ENCODE results near the gene OR11H6.
"Not testable (repeated sequence)": the region's sequence is repeated elsewhere in the genome, so short reads cannot be mapped to it uniquely, and the experiment has no call there.

The OR11H6 gene, protein sequence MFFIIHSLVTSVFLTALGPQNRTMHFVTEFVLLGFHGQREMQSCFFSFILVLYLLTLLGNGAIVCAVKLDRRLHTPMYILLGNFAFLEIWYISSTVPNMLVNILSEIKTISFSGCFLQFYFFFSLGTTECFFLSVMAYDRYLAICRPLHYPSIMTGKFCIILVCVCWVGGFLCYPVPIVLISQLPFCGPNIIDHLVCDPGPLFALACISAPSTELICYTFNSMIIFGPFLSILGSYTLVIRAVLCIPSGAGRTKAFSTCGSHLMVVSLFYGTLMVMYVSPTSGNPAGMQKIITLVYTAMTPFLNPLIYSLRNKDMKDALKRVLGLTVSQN

GRCh38 chr14:20223410-20223809 lies at the start of gene OR11H6:
Gene OR11H6, plus strand, starts transcription at chr14:20223710. Its CDS starts 0 bp downstream, at chr14:20223710.
- DNase-seq (ENCODE audit: low spot score): no peak

DNA sequence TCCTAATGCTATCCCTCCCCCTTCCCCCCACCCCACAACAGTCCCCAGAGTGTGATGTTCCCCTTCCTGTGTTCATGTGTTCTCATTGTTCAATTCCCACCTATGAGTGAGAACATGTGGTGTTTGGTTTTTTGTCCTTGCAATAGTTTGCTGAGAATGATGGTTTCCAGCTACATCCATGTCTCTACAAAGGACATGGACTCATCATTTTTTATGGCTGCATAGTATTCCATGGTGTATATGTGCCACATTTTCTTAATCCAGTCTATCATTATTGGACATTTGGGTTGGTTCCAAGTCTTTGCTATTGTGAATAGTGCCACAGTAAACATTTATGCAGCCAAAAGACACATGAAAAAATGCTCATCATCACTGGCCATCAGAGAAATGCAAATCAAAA lies 49.3 kb upstream of the OR11H6 start:
- DNase-seq (ENCODE audit: low spot score): not testable (repeated sequence)

GRCh38 chr14:20176330-20176729 lies 47.2 kb upstream of the OR11H6 start:
- DNase-seq (ENCODE audit: low spot score): no peak

GRCh38 chr14:20177433-20177974 lies 46.0 kb upstream of the OR11H6 start:
- no peak for DNase-seq (ENCODE audit: low spot score)

DNA sequence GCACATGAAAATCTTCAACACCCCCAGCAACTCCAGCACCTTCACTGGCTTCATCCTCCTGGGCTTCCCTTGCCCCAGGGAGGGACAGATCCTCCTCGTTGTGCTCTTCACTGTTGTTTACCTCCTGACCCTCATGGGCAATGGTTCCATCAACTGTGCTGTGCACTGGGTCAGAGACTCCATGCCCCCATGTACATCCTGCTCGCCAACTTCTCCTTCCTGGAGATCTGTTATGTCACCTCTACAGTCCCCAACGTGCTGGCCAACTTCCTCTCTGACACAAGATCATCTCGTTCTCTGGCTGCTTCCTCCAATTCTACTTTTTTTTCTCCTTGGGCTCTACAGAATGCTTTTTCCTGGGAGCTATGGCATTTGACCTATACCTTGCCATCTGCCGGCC lies 44.3 kb upstream of the OR11H6 start:
- no peak for DNase-seq (ENCODE audit: low spot score)

GRCh38 chr14:20179880-20180279 lies 43.6 kb upstream of the OR11H6 start:
- no peak for DNase-seq (ENCODE audit: low spot score)

DNA sequence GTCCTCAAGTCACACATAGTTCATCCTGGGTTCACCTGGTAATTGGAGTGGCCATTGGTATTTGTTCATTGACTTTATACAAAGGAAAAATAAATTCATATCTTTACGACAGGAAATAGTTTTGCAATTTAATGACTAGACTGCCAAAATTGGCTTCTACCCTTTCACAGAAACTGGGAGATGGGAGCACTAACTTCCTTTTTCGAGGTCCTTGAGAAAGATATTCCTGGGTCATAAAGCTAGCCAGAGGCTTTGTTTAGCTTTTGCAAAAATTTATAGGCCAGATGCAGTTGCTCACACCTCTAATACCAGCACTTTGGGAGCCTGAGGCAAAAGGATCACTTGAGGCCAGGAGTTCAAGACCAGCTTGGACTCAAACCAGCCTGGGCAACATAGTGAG lies 43.0 kb upstream of the OR11H6 start:
- no peak for DNase-seq (ENCODE audit: low spot score)

GRCh38 chr14:20184181-20184580 lies 39.3 kb upstream of the OR11H6 start:
- DNase-seq (ENCODE audit: low spot score): no peak

GRCh38 chr14:20190596-20190995 lies 32.9 kb upstream of the OR11H6 start, which contains the start of gene OR11G2:
Gene OR11G2, plus strand, starts transcription at chr14:20190896. Its CDS starts 6,542 bp downstream, at chr14:20197438.
- DNase-seq (ENCODE audit: low spot score): no peak

- DNase-seq (ENCODE audit: low spot score): no peak
Observed at GRCh38 chr14:20191396-20191795, 32.1 kb upstream of the OR11H6 start.

GRCh38 chr14:20194101-20194500 lies 29.4 kb upstream of the OR11H6 start:
- DNase-seq (ENCODE audit: low spot score): no peak

GRCh38 chr14:20195170-20195569 lies 28.3 kb upstream of the OR11H6 start:
- not testable (repeated sequence) for DNase-seq (ENCODE audit: low spot score)

DNA sequence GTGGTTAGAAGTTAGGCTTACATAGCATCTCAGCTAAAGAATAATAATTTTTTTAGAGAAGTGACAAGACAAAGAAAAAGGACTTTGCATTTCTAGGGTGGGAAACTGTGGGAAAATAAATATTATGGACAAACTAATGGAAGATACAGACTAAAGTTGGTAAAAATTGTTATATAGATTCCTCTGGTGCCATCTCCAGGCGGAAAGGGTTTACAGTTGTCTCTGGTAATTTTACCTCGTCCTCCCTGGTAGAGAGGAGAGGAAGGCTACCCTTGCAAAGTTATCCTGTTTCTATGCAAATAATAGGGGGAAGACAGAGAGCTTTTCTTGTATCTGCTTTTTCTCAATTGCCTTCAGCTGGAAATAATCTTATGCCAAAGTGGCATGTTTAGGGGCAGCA lies 27.6 kb upstream of the OR11H6 start:
- DNase-seq (ENCODE audit: low spot score): no peak

- no peak for DNase-seq (ENCODE audit: low spot score)
Observed at GRCh38 chr14:20197459-20197858, 26.1 kb upstream of the OR11H6 start.

- no peak for DNase-seq (ENCODE audit: low spot score)
Observed at GRCh38 chr14:20198991-20199390, 24.5 kb upstream of the OR11H6 start.

DNA sequence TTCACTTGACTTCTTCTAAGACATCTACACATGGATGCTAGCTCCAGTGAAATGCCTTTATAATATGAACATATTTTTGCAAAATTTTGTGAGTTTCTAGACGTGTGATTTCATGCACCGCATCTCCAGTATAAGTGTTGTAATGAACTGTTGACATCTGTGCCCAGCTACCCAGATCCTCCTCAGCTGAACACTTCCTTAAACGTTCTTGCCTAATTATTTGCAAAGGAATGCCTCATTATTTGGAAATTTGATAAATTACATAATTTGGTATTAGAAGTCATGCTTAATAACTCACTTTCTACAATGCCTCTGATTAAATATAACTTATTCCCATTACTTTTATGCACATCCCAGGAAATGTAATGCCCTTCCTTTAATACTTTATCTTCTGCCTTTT lies 18.8 kb upstream of the OR11H6 start:
- DNase-seq (ENCODE audit: low spot score): no peak

GRCh38 chr14:20209595-20209994 lies 13.9 kb upstream of the OR11H6 start:
- DNase-seq (ENCODE audit: low spot score): no peak

DNA sequence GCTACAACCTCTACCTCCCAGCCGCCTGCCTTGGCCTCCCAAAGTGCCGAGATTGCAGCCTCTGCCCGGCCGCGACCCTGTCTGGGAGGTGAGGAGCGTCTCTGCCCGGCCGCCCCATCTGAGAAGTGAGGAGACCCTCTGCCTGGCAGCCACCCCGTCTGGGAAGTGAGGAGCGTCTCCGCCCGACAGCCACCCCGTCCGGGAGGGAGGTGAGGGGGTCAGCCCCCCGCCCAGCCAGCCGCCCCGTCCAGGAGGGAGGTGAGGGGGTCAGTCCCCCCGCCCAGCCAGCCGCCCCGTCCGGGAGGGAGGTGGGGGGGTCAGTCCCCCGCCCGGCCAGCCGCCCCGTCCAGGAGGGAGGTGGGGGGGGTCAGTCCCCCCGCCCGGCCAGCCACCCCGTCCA lies 11.1 kb upstream of the OR11H6 start:
- not testable (repeated sequence) for DNase-seq (ENCODE audit: low spot score)

GRCh38 chr14:20215196-20215595 lies 8.3 kb upstream of the OR11H6 start:
- DNase-seq (ENCODE audit: low spot score): no peak

DNA sequence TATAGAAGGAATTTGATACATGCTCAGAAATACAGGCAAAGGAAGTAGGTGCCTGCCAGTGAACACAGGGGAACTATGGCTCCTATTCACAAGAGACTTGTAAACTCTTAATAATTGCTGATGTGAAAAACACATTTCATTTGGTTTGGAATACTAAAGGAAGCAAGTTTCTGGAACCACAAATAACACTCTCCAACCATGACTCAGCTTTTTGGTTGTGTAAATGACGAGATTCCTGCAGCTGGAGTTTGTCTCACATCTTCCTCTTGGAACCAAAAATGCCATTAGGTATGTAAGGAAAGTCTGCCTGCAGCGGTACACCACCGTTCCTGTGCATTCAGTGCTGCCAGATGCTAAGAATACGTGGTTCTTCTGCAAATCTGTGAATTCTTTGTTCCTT lies 4.5 kb upstream of the OR11H6 start:
- DNase-seq (ENCODE audit: low spot score): no peak

DNA sequence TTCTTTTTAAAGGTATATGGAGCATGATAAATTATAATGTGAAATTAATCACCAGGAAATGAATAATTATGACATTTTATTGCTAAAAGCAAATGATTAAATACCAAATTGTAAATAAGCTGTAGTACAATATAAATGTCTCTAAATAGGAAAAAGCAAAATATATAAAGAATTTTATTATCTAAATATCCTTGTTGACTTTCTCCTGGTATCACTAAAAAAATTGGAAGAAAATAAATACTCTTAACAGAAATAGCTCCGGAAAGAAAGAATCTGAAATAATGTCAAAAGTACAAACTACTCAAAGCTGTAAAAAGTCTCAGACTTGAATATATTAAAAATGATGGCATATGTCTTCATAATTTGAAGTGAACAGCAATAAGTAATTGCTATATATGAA lies 5.2 kb downstream of the OR11H6 start, which contains the start of gene OR11H7:
Gene OR11H7 (plus strand): TSS at position 301 of the 400 bp plus-strand sequence.
- DNase-seq (ENCODE audit: low spot score): no peak

DNA sequence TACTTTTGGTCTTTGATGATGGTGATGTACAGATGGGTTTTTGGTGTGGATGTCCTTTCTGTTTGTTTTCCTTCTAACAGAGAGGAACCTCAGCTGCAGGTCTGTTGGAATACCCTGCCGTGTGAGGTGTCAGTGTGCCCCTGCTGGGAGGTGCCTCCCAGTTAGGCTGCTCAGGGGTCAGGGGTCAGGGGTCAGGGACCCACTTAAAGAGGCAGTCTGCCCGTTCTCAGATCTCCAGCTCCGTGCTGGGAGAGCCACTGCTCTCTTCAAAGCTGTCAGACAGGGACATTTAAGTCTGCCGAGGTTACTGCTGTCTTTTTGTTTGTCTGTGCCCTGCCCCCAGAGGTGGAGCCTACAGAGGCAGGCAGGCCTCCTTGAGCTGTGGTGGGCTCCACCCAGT lies 11.9 kb downstream of the OR11H6 start:
- DNase-seq (ENCODE audit: low spot score): not testable (repeated sequence)

GRCh38 chr14:20247646-20248246 lies 24.2 kb downstream of the OR11H6 start:
- no peak for DNase-seq (ENCODE audit: low spot score)

Measured in hepatic stellate cell (primary cell).